Dedifferentiated amniotic fluid mesenchymal stem cell (primary cell): ENCODE results near the gene CHSY3.
"Not testable (repeated sequence)": the region's sequence is repeated elsewhere in the genome, so short reads cannot be mapped to it uniquely, and the experiment has no call there.

ENCODE experiments used
- DNase-seq: peaks from one replicate; pipeline ENCODE4 v3.0.0-alpha.2; 2016; ENCODE audit errors: extremely low spot score

The CHSY3 gene

GRCh38 chr5:130158036-130158435 is 253.8 kb downstream of the CHSY3 start:
- DNase-seq = no peak

GRCh38 chr5:130159968-130160367 is 255.7 kb downstream of the CHSY3 start:
- DNase-seq = no peak

- no peak for DNase-seq
Observed at GRCh38 chr5:130164966-130165365, 260.7 kb downstream of the CHSY3 start.

GRCh38 chr5:130166839-130167490 is 262.7 kb downstream of the CHSY3 start:
- DNase-seq = no peak

- peak; percentile 45 for DNase-seq
Observed at GRCh38 chr5:130168211-130168610, 263.9 kb downstream of the CHSY3 start.

- DNase-seq = no peak
Observed at GRCh38 chr5:130171699-130172098, 267.4 kb downstream of the CHSY3 start.

GRCh38 chr5:130183115-130183514 is 278.9 kb downstream of the CHSY3 start:
- no peak for DNase-seq

GRCh38 chr5:130189961-130190360 is 285.7 kb downstream of the CHSY3 start:
- no peak for DNase-seq

- no peak for DNase-seq
Observed at GRCh38 chr5:130198927-130199326, 294.7 kb downstream of the CHSY3 start.

GRCh38 chr5:130206686-130207085 is 302.4 kb downstream of the CHSY3 start:
- DNase-seq = no peak

- no peak for DNase-seq
Observed at GRCh38 chr5:130213607-130214006, 309.3 kb downstream of the CHSY3 start.

GRCh38 chr5:130216286-130216685 is 312.0 kb downstream of the CHSY3 start:
- no peak for DNase-seq

- DNase-seq = no peak
Observed at GRCh38 chr5:130222573-130222972, 318.3 kb downstream of the CHSY3 start.

GRCh38 chr5:130226556-130226955 is 322.3 kb downstream of the CHSY3 start:
- not testable (repeated sequence) for DNase-seq

GRCh38 chr5:130227699-130228098 is 323.4 kb downstream of the CHSY3 start:
- DNase-seq = no peak

GRCh38 chr5:130231786-130232185 is 327.5 kb downstream of the CHSY3 start:
- no peak for DNase-seq

- no peak for DNase-seq
Observed at GRCh38 chr5:130234816-130235215, 330.6 kb downstream of the CHSY3 start.
